Loucy (cell line): ENCODE measurements around the gene ZNF586.
A peak's percentile ranks its signal among the peaks of the same experiment; 100 is the strongest.

Experiments
- CTCF ChIP-seq: fragments of 200-600 bp; sonication (generic); conservative IDR thresholded peaks from 2 replicates; pipeline ENCODE4 v1.5.1; 2014; ENCODE audit warnings: mild to moderate bottlenecking, antibody characterized with exemption, low read length
- EZH2phosphoT487 ChIP-seq: fragments of 200-600 bp; IDR thresholded peaks from 2 replicates; pipeline ENCODE4 v1.6.1; 2018; ENCODE audit warnings: antibody characterized with exemption, mild to moderate bottlenecking, moderate library complexity, borderline replicate concordance

GRCh38 chr19:57830071-57830602 is 60.7 kb downstream of the ZNF586 start, which contains the start of gene ZNF587B:
- peak; percentile 64 for TF ChIP-seq CTCF
- no peak for TF ChIP-seq EZH2phosphoT487
